GM06990 (cell line): ENCODE results near the gene NCAM2.

Source experiments
- DNase-seq: peaks from one replicate; pipeline ENCODE4 v3.0.0-alpha.2; 2011; ENCODE audit not compliant: insufficient read length; ENCODE audit errors: extremely low read depth
- H3K27me3 ChIP-seq: replicated peaks from 2 replicates; pipeline ENCODE4 v1.6.0; 2011; ENCODE audit warnings: low read length; ENCODE audit not compliant: control insufficient read depth, insufficient read depth
- H3K36me3 ChIP-seq: 2 replicates; pipeline ENCODE4 v1.5.1; 2011; ENCODE audit warnings: low read length; ENCODE audit not compliant: control insufficient read depth, insufficient read depth
- H3K4me3 ChIP-seq: replicated peaks from 2 replicates; pipeline ENCODE4 v1.5.1; 2011; ENCODE audit warnings: low read depth, mild to moderate bottlenecking, control low read depth, low read length
- CTCF ChIP-seq: IDR thresholded peaks from 2 replicates; pipeline ENCODE4 v1.5.1; 2011; ENCODE audit warnings: low read length, control low read depth, mild to moderate bottlenecking, inconsistent platforms; ENCODE audit not compliant: insufficient read depth, poor library complexity, severe bottlenecking

NCAM2 gene

GRCh38 chr21:21188513-21189195 is 190.4 kb downstream of the NCAM2 start:
- Histone ChIP-seq H3K27me3 (no peaks in the 10 kb centered on the region), H3K36me3 (no peaks in the 10 kb centered on the region), H3K4me3 (no peak overlapping the region)
- TF ChIP-seq CTCF: no peak
- DNase-seq: no peak

GRCh38 chr21:21195417-21195943 is 197.3 kb downstream of the NCAM2 start:
- no peaks in the 10 kb centered on the region for H3K36me3 ChIP-seq
- H3K4me3 ChIP-seq: no peak overlapping the region
- TF ChIP-seq CTCF: no peak
- no peaks in the 10 kb centered on the region for H3K27me3 ChIP-seq
- DNase-seq: no peak

GRCh38 chr21:21196087-21196486 is 197.9 kb downstream of the NCAM2 start:
- no peak for TF ChIP-seq CTCF
- Histone ChIP-seq H3K36me3 (no peaks in the 10 kb centered on the region), H3K27me3 (no peaks in the 10 kb centered on the region), H3K4me3 (no peak overlapping the region)
- no peak for DNase-seq

GRCh38 chr21:21196848-21197247 is 198.6 kb downstream of the NCAM2 start:
- no peak overlapping the region for H3K4me3 ChIP-seq
- no peak for DNase-seq
- no peak for TF ChIP-seq CTCF
- no peaks in the 10 kb centered on the region for H3K27me3 ChIP-seq
- H3K36me3 ChIP-seq: no peaks in the 10 kb centered on the region

- Histone ChIP-seq H3K36me3 (no peaks in the 10 kb centered on the region), H3K27me3 (no peaks in the 10 kb centered on the region), H3K4me3 (no peak overlapping the region)
- no peak for DNase-seq
- no peak for TF ChIP-seq CTCF
Measured at GRCh38 chr21:21199342-21200102, 201.3 kb downstream of the NCAM2 start.
